ENCODE measurements around the gene OR6C68. TPM values are rescaled to one million over a fixed set of nuclear protein-coding genes. Genes with fewer than 3 reads are reported as not detected.
"Not testable (repeated sequence)": the region's sequence is repeated elsewhere in the genome, so short reads cannot be mapped to it uniquely, and the experiment has no call there.

OR6C68 gene
- total RNA-seq (not detected), polyA plus RNA-seq (not detected)
- long read RNA-seq, donor 1, result 0 reads
- long read RNA-seq, donor 2, result 0 reads
- long read RNA-seq, donor 3, result 0 reads
- long read RNA-seq, donor 4, result 0 reads

DNA sequence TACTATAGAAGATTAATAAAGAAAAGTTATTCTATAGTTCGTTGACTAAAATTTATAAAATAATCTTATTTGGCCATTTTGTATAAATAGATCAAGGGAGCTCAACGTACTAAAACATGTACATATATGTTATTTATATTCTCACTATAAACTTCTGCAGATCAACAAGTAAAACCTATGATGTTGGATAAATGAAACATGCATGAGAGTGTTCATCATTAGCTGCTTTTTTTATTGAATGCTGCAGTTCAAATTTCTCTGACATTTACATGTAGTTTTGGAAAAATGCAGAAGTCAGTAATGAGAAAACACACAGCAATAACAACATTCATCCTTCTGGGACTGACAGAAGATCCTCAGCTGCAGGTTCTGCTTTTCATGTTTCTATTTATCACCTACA lies at the start of gene OR6C68:
Gene OR6C68, plus strand, starts transcription at position 301 of the 400 bp plus-strand sequence. Its CDS starts 0 bp downstream, at position 301.
- H3K9me3 ChIP-seq (ENCODE audit: control insufficient read depth, low read length), result no peaks in the 10 kb centered on the region
- 52% methylated on average over 2 of the region's 2 CpGs for WGBS
- H3K27me3 ChIP-seq (ENCODE audit: control insufficient read depth, insufficient read depth), result no peaks in the 10 kb centered on the region
- no peak within 1 kb of the TSS for H3K4me3 ChIP-seq (ENCODE audit: low read length)
- ATAC-seq (no peak), DNase-seq (no peak)
- no peak within 1 kb of the TSS for H3K27ac ChIP-seq (ENCODE audit: low read length)
- intact Hi-C loops (cut with DNase I), result no loop called here
- H3K4me1 ChIP-seq (ENCODE audit: control insufficient read depth, insufficient read depth, low read length), result no peaks in the 10 kb centered on the region

DNA sequence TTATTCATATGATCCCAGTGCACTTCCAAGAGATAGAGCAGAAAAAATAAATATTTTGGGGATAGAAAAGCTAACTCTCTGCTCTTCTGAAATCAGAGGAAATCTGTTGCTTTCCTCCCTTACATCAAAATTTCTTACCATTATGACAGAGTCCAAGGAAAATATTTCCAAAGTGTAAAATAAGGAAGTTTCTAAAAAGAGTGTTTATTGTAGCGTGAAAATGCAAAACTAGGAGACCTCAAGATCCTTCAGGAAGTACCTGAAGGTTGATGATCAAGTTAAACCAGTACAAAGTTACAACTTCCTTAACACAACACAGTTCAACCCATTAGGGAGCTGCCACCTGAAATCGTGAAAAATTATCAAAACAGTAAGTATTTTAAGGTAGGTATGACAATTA lies 48.4 kb upstream of the OR6C68 start, which contains the start of gene OR6C2:
Gene OR6C2, plus strand, starts transcription at position 301 of the 400 bp plus-strand sequence. CDS start 8,138 bp downstream, outside the sequence.
- intact Hi-C loops (cut with DNase I), result no loop called here

DNA sequence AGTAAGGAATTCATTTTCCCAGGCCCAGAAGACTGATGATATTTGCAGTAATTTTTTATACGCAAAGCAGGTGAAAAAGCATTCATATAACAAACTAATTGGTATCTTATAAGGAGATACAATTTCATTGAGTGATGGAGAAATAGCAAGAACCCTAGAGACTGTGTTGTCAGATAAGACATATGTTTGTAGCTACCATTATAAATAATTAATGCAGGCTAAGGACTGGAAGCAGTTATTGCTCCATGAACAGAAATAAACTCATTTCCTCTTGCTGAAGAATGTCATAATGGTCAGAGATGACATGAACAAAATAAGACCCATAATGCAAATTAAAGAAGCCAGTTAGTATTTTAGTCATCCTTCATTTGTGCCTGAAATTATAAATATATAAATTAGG lies 46.8 kb upstream of the OR6C68 start:
- H3K4me1 ChIP-seq (ENCODE audit: control insufficient read depth, insufficient read depth, low read length), result no peaks in the 10 kb centered on the region
- H3K4me3 ChIP-seq (ENCODE audit: low read length), result no peak overlapping the region
- ATAC-seq (no peak), DNase-seq (no peak)
- 94% methylated on average over 1 of the region's 1 CpG for WGBS
- H3K27ac ChIP-seq (ENCODE audit: low read length), result no peak overlapping the region
- intact Hi-C loops (cut with DNase I), result no loop called here
- H3K27me3 ChIP-seq (ENCODE audit: control insufficient read depth, insufficient read depth), result no peaks in the 10 kb centered on the region
- H3K9me3 ChIP-seq (ENCODE audit: control insufficient read depth, low read length), result no peaks in the 10 kb centered on the region

More for the DNA sequence above, 48.4 kb upstream of the OR6C68 start, which contains the start of gene OR6C2:
- Histone ChIP-seq H3K4me1 (ENCODE audit: control insufficient read depth, insufficient read depth, low read length) (no peaks in the 10 kb centered on the region), H3K27ac (ENCODE audit: low read length) (no peak within 1 kb of the TSS), H3K4me3 (ENCODE audit: low read length) (no peak within 1 kb of the TSS), H3K9me3 (ENCODE audit: control insufficient read depth, low read length) (no peaks in the 10 kb centered on the region), H3K27me3 (ENCODE audit: control insufficient read depth, insufficient read depth) (no peaks in the 10 kb centered on the region)
- no peak for DNase-seq
- 50% methylated on average over 2 of the region's 2 CpGs for WGBS
- no peak for ATAC-seq

DNA sequence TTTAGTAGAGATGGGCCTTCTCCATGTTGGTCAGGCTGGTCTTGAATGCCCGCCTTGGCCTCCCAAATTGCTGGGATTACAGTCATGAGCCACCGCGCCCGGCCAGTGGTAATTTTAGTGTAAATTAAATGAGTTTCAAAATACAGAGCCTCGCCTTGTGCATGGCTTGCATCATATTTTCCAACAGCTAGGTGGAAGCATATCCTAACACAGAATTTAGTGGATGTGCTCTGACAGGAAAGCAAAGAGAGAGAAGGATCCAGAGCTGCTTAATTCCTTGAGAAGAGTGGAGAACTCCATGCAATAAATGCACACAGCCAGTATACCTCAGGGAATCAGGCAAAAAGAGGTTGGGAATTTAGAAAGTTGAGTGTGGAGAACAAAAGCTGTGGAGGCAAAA lies 45.9 kb upstream of the OR6C68 start:
- ATAC-seq (no peak), DNase-seq (no peak)
- 82% methylated on average over 5 of the region's 5 CpGs for WGBS
- Histone ChIP-seq H3K4me3 (ENCODE audit: low read length) (no peak overlapping the region), H3K27me3 (ENCODE audit: control insufficient read depth, insufficient read depth) (no peaks in the 10 kb centered on the region), H3K27ac (ENCODE audit: low read length) (no peak overlapping the region), H3K9me3 (ENCODE audit: control insufficient read depth, low read length) (no peaks in the 10 kb centered on the region), H3K4me1 (ENCODE audit: control insufficient read depth, insufficient read depth, low read length) (no peaks in the 10 kb centered on the region)
- intact Hi-C loops (cut with DNase I), result no loop called here

DNA sequence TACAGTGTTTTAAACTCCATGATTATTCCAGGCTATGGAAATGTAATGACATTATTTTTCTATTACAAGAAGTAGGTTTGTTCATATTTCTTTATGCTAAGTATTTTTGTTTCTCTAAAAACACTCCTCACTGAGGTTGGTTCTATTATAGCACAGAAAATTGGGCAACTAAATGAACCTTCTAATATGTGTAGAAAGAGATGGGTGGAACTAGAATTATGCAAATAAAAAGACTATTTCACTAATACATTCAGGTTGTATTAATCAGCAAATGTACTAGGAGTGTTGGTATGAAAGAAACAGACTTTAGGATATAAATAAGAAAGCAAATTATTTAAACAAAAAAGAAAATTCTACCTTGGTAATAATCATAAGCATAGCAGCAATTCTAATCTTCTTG lies 43.4 kb upstream of the OR6C68 start:
- no peak for ATAC-seq
- intact Hi-C loops (cut with DNase I), result no loop called here

DNA sequence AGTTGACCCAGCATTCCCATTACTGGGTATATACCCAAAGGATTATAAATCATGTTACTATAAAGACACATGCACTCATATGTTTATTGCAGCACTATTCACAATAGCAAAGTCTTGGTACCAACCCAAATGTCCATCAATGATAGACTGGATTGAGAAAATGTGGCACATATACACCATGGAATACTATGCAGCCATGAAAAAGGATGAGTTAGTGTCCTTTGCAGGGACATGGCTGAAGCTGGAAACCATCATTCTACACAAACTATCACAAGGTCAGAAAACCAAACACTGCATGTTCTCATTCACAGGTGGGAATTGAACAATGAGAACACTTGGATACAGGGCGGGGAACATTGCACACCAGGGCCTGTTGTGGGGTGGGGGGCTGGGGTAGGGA lies 27.3 kb upstream of the OR6C68 start:
- WGBS, result 85% methylated on average over 1 of the region's 1 CpG
- H3K27ac ChIP-seq (ENCODE audit: low read length); H3K4me1 ChIP-seq (ENCODE audit: control insufficient read depth, insufficient read depth, low read length); H3K9me3 ChIP-seq (ENCODE audit: control insufficient read depth, low read length); H3K27me3 ChIP-seq (ENCODE audit: control insufficient read depth, insufficient read depth); H3K4me3 ChIP-seq (ENCODE audit: low read length); DNase-seq; intact Hi-C loops (cut with DNase I); ATAC-seq: not testable (repeated sequence)

More for the DNA sequence above, 43.4 kb upstream of the OR6C68 start:
- no peaks in the 10 kb centered on the region for H3K4me1 ChIP-seq (ENCODE audit: control insufficient read depth, insufficient read depth, low read length)
- no peak overlapping the region for H3K27ac ChIP-seq (ENCODE audit: low read length)
- H3K27me3 ChIP-seq (ENCODE audit: control insufficient read depth, insufficient read depth), result no peaks in the 10 kb centered on the region
- no peaks in the 10 kb centered on the region for H3K9me3 ChIP-seq (ENCODE audit: control insufficient read depth, low read length)
- DNase-seq, result no peak
- no peak overlapping the region for H3K4me3 ChIP-seq (ENCODE audit: low read length)

DNA sequence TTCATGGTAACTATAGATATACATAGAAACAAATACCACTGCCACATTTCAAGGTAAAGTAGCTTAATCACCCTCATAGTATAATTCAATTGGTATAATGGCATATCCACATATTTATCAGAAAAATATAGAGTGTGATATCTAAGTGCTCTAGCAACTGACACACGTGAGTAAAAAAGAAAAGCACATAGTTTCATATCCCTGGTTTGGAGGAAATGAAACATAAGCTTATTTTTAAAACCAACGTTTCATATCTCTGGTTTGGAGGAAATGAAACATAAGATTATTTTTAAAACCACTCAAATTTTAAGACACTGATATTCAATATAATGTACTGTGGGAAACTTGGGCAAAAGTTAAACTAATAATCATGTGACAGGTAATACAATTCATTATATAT lies 24.3 kb upstream of the OR6C68 start:
- Histone ChIP-seq H3K9me3 (ENCODE audit: control insufficient read depth, low read length) (no peaks in the 10 kb centered on the region), H3K27ac (ENCODE audit: low read length) (no peak overlapping the region), H3K27me3 (ENCODE audit: control insufficient read depth, insufficient read depth) (no peaks in the 10 kb centered on the region), H3K4me3 (ENCODE audit: low read length) (no peak overlapping the region), H3K4me1 (ENCODE audit: control insufficient read depth, insufficient read depth, low read length) (no peaks in the 10 kb centered on the region)
- WGBS, result 21% methylated on average over 2 of the region's 2 CpGs
- ATAC-seq (no peak), DNase-seq (no peak)
- intact Hi-C loops (cut with DNase I), result no loop called here

DNA sequence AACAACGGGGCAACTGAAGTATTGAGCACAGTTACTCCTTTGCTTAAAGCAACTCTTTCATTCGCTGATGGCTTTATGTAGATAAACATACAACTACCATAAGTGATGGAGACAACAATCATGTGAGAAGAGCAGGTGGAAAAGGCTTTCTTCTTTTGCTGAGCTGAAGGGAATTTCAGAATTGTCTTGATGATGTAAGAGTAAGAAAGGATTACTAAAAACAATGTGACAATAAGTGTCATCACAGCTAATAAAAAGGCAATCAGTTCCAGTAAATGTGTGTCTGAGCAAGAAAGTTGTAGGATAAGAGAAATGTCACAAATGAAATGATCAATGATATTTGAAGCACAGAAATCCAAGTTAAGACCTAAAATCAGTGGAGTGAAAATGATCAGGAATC lies 22.9 kb upstream of the OR6C68 start:
- H3K4me3 ChIP-seq (ENCODE audit: low read length), result no peak overlapping the region
- WGBS, result 59% methylated on average over 2 of the region's 2 CpGs
- ATAC-seq (no peak), DNase-seq (no peak)
- H3K9me3 ChIP-seq (ENCODE audit: control insufficient read depth, low read length), result no peaks in the 10 kb centered on the region
- no peaks in the 10 kb centered on the region for H3K4me1 ChIP-seq (ENCODE audit: control insufficient read depth, insufficient read depth, low read length)
- intact Hi-C loops (cut with DNase I), result no loop called here
- no peak overlapping the region for H3K27ac ChIP-seq (ENCODE audit: low read length)
- H3K27me3 ChIP-seq (ENCODE audit: control insufficient read depth, insufficient read depth), result no peaks in the 10 kb centered on the region

DNA sequence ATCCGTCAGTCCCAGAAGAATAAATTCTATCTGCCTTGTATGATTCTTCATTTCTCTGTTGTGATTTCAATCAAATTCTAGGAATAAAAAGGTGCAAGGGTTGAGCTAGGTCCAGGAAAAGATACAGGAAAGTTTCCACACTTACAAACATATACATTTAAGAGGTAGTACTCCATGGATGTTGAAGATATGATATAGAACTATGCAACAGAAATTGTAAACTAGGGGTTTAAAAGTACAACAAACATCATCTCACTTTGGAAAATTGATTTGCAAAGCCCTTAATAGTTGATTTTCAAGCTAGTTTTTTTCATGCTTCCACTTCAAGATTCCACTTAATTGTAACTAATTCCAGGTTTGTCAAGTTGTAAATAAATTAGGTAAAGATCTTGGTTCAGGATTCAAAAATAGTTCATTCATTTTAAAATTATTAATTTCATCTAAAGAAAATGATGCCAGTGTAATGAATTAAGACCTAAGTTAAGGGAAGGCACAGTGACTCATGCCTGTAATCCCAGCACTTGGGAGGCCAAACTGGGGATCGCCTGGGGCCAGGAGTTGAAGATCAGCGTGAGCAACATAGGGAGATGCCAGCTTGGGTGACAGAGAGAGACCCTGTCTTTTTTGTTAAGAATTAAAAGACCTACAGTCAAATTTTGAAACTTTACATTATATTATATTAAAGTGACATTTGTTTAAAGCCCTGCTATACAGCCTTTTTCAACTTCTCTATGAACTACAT lies 21.9 kb upstream of the OR6C68 start, which contains the start of gene OR6C70:
Gene OR6C70, minus strand, starts transcription at position 51 of the 742 bp plus-strand sequence. Its CDS starts 0 bp downstream, at position 51.
- Histone ChIP-seq H3K27me3 (ENCODE audit: control insufficient read depth, insufficient read depth) (no peaks in the 10 kb centered on the region), H3K27ac (ENCODE audit: low read length) (no peak within 1 kb of the TSS), H3K4me3 (ENCODE audit: low read length) (no peak within 1 kb of the TSS), H3K4me1 (ENCODE audit: control insufficient read depth, insufficient read depth, low read length) (no peaks in the 10 kb centered on the region), H3K9me3 (ENCODE audit: control insufficient read depth, low read length) (no peaks in the 10 kb centered on the region)
- DNase-seq, result no peak
- WGBS, result 75% methylated on average over 3 of the region's 3 CpGs
- ATAC-seq, result no peak
- intact Hi-C loops (cut with DNase I), result no loop called here

DNA sequence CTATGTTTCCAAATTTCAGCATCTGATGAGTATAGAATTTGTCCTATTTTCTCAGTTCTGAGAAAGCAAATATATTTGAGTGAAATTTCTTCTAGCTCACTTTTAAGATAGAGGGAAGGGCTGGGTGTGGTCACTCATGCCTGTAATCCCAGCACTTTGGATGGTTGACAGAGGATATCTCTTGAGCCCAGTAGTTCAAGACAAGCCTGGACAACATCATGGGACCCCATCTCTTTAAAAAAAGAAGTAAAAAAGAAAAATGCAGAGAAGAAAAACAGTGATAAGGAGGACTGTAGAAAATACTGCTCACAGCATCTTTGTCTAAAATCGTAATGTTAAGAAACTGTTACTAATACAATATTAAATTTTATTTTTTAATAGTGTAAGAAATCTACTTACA lies 19.9 kb upstream of the OR6C68 start:
- Histone ChIP-seq H3K27ac (ENCODE audit: low read length) (no peak overlapping the region), H3K27me3 (ENCODE audit: control insufficient read depth, insufficient read depth) (no peaks in the 10 kb centered on the region), H3K4me1 (ENCODE audit: control insufficient read depth, insufficient read depth, low read length) (no peaks in the 10 kb centered on the region), H3K4me3 (ENCODE audit: low read length) (no peak overlapping the region), H3K9me3 (ENCODE audit: control insufficient read depth, low read length) (no peaks in the 10 kb centered on the region)
- intact Hi-C loops (cut with DNase I), result no loop called here
- DNase-seq (no peak), ATAC-seq (no peak)
- 79% methylated on average over 1 of the region's 1 CpG for whole genome bisulfite sequencing

DNA sequence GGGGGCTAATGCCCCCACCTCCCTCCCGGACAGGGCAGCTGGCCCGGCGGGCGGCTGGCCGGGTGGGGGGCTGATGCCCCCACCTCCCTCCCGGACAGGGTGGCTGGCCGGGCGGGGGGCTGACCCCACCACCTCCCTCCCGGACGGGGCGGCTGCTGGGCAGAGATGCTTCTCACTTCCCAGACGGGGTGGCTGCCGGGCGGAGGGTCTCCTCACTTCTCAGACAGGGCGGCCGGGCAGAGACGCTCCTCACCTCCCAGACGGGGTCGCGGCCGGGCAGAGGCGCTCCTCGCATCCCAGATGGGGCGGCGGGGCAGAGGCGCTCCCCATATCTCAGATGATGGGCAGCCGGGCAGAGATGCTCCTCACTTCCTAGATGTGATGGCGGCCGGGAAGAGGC lies 13.0 kb upstream of the OR6C68 start:
- H3K27me3 ChIP-seq (ENCODE audit: control insufficient read depth, insufficient read depth); ATAC-seq; H3K4me1 ChIP-seq (ENCODE audit: control insufficient read depth, insufficient read depth, low read length); H3K4me3 ChIP-seq (ENCODE audit: low read length); H3K27ac ChIP-seq (ENCODE audit: low read length); H3K9me3 ChIP-seq (ENCODE audit: control insufficient read depth, low read length); intact Hi-C loops (cut with DNase I): not testable (repeated sequence)
- DNase-seq, result peak in 1 of 3 donors; percentile 45
- WGBS, result 95% methylated on average over 29 of the region's 29 CpGs
